Activated T-helper 2 cell treated with anti-CD3 and anti-CD28 coated beads, Interferon-gamma antibody, Interleukin-2, Interleukin-4, amounts not matched to agents 10 μg/mL and 5 μg/mL and 100 μg/mL, durations not matched to agents 14 hours and 24 hours and 36 hours (primary cell): Measurements from ENCODE around the gene TIMM17A. TPM values are rescaled to one million over a fixed set of nuclear protein-coding genes. Genes with fewer than 3 reads are reported as not detected.
"Not testable (repeated sequence)": the region's sequence is repeated elsewhere in the genome, so short reads cannot be mapped to it uniquely, and the experiment has no call there.

Experiments used
- DNase-seq: peaks from one replicate; pipeline ENCODE4 v3.0.0; 2021; ENCODE audit warnings: low spot score
- H3K27ac Mint-ChIP-seq: one replicate; pipeline ENCODE4 v1.8.0; 2021; ENCODE audit warnings: mixed read lengths
- H3K27me3 Mint-ChIP-seq: one replicate; pipeline ENCODE4 v1.8.0; 2021; ENCODE audit warnings: low read depth, mixed read lengths
- H3K36me3 Mint-ChIP-seq: one replicate; pipeline ENCODE4 v1.8.0; 2021; ENCODE audit warnings: low read depth, mixed read lengths
- H3K4me1 Mint-ChIP-seq: one replicate; pipeline ENCODE4 v1.8.0; 2021; ENCODE audit warnings: low read depth, mixed read lengths
- H3K4me3 Mint-ChIP-seq: one replicate; pipeline ENCODE4 v1.8.0; 2021; ENCODE audit warnings: low read depth, mild to moderate bottlenecking, moderate library complexity, mixed read lengths
- H3K9me3 Mint-ChIP-seq: one replicate; pipeline ENCODE4 v1.8.0; 2021; ENCODE audit warnings: mixed read lengths
- intact Hi-C: fragments of 100-400 bp; cut with micrococcal nuclease; formaldehyde crosslinking; loops from one replicate; pipeline ENCODE4 v1.15.1; 2023
- total RNA-seq: library from RNA; stranded (reverse); gene quantifications from 2 replicates; pipeline ENCODE4 v1.2.3, GENCODE V29; 2022

TIMM17A gene
- total RNA-seq, 1 donor from 2014 or later, result 92.6 TPM

DNA sequence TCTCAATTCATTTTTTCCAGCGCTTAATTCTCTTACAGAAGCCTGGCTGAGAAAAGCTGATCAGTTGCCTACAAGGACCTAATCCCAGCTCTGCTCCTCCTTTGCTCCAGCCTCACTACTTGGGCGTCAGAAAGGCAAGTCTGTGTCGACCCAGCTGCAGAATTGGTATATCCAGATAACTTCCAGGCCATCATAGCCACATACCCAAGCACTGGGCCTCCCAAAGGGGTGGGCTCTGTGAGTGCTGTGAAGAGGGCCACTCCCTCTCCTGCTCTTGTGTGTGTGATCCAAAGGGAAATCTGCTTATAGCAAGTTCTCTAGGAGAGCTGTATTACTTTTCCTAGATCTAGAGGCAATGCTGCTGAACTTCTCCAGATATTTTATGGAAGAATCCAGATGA lies 27.0 kb upstream of the TIMM17A start:
- intact Hi-C loops, result no loop called here
- peaks cover 8% of the 10 kb centered on the region for H3K27me3 Mint-ChIP-seq
- H3K9me3 Mint-ChIP-seq, result no peaks in the 10 kb centered on the region
- H3K4me1 Mint-ChIP-seq, result no peaks in the 10 kb centered on the region
- DNase-seq, result no peak
- H3K4me3 Mint-ChIP-seq, result no peak overlapping the region
- no peak overlapping the region for H3K27ac Mint-ChIP-seq
- H3K36me3 Mint-ChIP-seq, result no peaks in the 10 kb centered on the region

DNA sequence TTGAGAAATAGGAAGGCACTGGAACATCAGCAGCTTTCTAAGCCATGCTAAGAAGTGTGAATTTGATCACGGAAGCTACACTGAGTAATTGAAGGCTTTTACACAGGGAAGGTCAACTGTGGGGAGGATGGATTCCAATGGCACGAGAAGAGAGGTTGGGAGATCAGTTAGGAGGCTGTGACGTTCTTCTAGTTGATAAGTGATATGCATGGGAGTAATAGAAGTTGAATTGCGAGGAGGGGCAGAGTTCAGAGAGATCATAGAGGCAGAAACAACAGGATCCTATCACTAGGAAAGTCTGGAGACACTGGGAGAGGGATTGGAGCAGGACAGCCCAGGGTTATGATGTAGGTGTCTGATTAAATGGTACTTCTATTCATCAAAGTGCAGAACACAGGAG lies 25.2 kb upstream of the TIMM17A start:
- Mint-ChIP-seq H3K36me3 (no peaks in the 10 kb centered on the region), H3K9me3 (no peaks in the 10 kb centered on the region), H3K4me1 (no peaks in the 10 kb centered on the region), H3K27me3 (peaks cover 14% of the 10 kb centered on the region), H3K27ac (no peak overlapping the region), H3K4me3 (no peak overlapping the region)
- intact Hi-C loops, result no loop called here
- no peak for DNase-seq

DNA sequence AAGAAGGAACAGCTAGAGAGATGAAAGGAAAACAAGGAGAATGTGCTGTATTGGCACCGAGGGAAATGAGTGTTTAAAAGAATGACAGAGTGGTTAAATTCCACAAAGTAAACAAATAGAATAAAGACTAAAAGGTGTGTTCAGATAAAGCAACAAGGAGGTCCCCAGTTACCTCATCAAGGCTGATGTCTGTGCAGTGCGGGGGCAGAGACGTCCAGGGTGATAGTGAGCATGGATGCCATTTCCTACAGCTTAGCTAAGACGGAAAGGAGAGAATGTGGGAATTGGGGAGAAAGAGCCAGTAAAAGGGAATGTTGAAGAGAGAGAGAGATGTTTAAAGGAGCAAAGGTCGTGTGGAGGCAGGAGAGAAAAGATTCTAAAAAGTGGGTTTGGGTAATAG lies 24.5 kb upstream of the TIMM17A start:
- Mint-ChIP-seq H3K27ac (no peak overlapping the region), H3K36me3 (no peaks in the 10 kb centered on the region), H3K9me3 (no peaks in the 10 kb centered on the region), H3K27me3 (peaks cover 12% of the 10 kb centered on the region), H3K4me3 (no peak overlapping the region), H3K4me1 (no peaks in the 10 kb centered on the region)
- intact Hi-C loops, result no loop called here
- no peak for DNase-seq

DNA sequence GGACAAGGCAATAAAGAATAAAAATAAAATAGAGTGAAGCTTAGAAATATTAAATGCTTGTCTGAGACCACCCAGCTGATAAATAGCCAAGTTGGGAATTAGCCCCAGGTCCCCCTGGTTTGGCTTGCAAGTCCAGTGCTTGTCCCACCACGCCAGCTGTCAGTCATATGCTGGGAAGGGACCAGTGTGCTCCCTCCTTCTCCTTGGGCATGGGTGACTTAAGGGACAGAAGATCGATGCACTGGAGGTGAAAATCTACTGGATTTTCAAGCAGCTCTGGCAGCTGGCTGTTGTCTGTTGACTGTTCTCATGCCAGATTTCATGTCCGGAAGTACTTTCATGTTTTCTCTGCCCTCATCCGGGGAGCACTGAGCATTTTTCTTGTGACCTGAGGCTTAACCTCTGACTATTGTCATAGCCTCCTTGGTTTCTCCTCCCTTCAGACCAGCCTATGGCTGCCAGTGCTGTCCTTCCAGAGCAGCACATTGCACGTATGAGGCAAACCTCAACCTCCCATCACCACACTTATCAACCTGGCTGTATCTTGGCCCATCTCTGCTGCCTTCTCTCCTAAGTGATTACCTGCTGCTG lies 21.4 kb upstream of the TIMM17A start:
- H3K4me1 Mint-ChIP-seq, result no peaks in the 10 kb centered on the region
- no peaks in the 10 kb centered on the region for H3K36me3 Mint-ChIP-seq
- intact Hi-C loops, result no loop called here
- DNase-seq, result no peak
- H3K9me3 Mint-ChIP-seq, result no peaks in the 10 kb centered on the region
- H3K27me3 Mint-ChIP-seq, result peaks cover 20% of the 10 kb centered on the region
- no peak overlapping the region for H3K27ac Mint-ChIP-seq
- no peak overlapping the region for H3K4me3 Mint-ChIP-seq

DNA sequence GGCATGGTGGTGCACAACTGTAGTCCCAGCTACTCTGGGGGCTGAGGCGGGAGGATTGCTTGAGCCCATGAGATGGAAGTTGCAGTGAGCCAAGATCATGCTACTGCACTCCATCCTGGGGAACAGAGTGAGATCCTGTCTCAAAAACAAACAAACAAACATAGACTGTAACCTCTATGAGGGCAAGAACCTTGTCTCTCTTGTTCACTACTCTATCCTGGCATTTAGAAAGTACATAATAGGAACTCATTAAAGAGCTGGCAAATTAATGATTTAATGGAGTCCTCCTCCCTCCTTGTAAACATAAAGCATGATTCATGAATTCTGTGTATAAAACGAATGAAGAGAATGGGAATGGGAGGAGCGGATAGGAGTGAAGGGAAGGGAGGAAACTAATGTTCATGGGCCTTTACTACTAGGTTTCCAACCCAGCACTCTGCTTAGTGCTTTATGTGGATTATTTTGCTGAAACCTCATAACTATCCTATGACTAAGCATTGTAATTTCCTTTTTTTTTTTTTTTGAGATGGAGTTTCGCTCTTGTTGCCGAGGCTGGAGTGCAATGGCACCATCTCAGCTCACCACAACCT lies 17.6 kb upstream of the TIMM17A start:
- H3K27ac Mint-ChIP-seq, result no peak overlapping the region
- DNase-seq, result no peak
- peaks cover 19% of the 10 kb centered on the region for H3K27me3 Mint-ChIP-seq
- H3K36me3 Mint-ChIP-seq, result no peaks in the 10 kb centered on the region
- no peaks in the 10 kb centered on the region for H3K9me3 Mint-ChIP-seq
- intact Hi-C loops, result no loop called here
- no peaks in the 10 kb centered on the region for H3K4me1 Mint-ChIP-seq
- no peak overlapping the region for H3K4me3 Mint-ChIP-seq

DNA sequence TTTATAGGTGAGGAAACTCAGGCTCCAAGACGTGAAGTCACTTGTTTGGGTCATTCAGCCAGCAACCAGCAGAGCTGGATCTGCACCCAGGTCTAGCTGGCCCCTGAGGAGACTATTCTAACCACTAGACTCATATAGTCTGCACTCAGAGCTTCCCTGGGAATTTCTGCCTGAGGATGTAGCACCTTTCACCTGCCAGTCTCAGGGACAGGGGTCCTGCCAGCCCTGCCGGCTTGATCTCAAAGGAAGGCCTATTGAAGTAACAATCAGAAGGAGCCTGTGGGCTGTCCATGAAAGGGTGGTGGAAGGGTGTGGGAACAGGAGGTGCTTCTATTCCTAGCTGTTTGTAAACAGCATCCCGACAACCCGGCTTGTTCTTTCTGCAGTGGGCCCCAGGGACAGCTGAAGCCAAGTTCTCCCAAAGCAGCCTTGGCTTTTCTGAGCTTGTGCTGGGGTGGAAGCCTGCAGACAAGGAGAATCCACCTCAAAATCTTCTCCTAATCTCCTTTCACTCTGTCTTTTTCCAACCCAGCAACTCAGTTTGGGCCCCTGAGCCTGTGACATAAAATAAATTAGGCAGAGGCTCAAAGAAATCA lies 16.8 kb upstream of the TIMM17A start:
- Mint-ChIP-seq H3K4me1 (no peaks in the 10 kb centered on the region), H3K27ac (no peak overlapping the region), H3K9me3 (no peaks in the 10 kb centered on the region), H3K27me3 (peaks cover 17% of the 10 kb centered on the region), H3K36me3 (no peaks in the 10 kb centered on the region), H3K4me3 (no peak overlapping the region)
- intact Hi-C loops, result no loop called here
- DNase-seq, result no peak

DNA sequence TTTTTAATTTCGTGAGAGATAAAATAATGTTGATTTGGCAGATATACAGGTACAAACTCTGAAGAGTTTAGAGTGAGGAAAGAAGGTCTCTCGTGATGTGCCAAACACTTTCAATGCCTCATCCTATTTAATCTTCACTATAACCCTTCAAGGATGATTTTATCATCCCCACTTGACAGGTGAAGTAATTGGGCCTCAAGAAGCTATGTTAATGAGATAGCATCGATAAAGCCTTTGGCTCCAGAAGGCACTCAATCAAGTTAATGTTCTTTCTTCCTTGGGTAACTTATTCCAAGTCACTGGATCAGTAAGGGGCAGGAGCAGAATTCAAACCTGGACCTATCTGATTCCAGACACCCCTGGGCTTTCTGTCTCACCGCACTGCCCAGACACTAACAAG lies 16.2 kb upstream of the TIMM17A start:
- Mint-ChIP-seq H3K36me3 (no peaks in the 10 kb centered on the region), H3K4me3 (no peak overlapping the region), H3K9me3 (no peaks in the 10 kb centered on the region), H3K4me1 (no peaks in the 10 kb centered on the region), H3K27me3 (peaks cover 23% of the 10 kb centered on the region), H3K27ac (no peak overlapping the region)
- no peak for DNase-seq
- intact Hi-C loops, result no loop called here

DNA sequence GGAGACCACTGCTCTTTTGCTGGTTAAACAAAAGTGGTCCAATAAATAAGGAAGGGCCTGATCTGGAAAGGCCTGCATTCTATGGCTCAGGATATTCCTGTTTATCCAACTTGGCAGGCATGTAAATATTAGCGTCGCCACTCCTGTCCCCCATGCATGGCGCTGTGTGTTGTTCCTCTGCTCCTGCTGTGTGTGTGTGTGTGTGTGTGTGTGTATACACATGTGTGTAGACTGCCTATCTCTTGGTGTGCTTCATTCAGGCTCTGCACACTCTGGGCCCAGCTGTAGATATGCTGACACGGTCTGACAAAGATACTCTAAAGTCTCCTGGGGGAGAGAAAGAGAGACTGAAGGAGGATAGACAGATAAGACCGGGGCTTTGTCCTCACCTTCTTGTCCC lies 15.7 kb upstream of the TIMM17A start:
- intact Hi-C loops, result no loop called here
- DNase-seq, result no peak
- no peak overlapping the region for H3K4me3 Mint-ChIP-seq
- H3K4me1 Mint-ChIP-seq, result no peaks in the 10 kb centered on the region
- H3K27ac Mint-ChIP-seq, result no peak overlapping the region
- H3K27me3 Mint-ChIP-seq, result peaks cover 21% of the 10 kb centered on the region
- H3K36me3 Mint-ChIP-seq, result no peaks in the 10 kb centered on the region
- no peaks in the 10 kb centered on the region for H3K9me3 Mint-ChIP-seq

DNA sequence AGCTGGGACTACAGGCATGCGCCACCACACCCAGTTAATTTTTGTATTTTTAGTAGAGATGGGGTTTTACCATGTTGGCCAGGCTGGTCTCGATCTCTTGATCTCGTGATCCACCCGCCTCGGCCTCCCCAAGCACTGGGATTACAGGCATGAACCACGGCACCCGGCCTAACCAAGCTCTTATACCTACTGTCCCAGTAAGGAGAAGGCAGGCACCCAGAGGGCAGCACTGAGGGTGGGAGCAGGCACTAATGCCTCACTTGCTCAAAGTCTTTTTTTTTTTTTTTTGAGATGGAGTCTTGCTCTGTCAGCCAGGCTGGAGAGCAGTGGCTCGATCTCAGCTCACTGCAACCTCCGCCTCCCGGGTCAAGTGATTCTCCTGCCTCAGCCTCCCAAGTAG lies 15.0 kb upstream of the TIMM17A start:
- H3K27ac Mint-ChIP-seq, DNase-seq, H3K4me1 Mint-ChIP-seq, H3K36me3 Mint-ChIP-seq, H3K4me3 Mint-ChIP-seq, H3K9me3 Mint-ChIP-seq: not testable (repeated sequence)
- H3K27me3 Mint-ChIP-seq, result peaks cover 24% of the 10 kb centered on the region
- intact Hi-C loops, result loop anchor here (5.0 kb wide), 1 partner anchor 43 kb away; no protein-coding TSS in a partner anchor

DNA sequence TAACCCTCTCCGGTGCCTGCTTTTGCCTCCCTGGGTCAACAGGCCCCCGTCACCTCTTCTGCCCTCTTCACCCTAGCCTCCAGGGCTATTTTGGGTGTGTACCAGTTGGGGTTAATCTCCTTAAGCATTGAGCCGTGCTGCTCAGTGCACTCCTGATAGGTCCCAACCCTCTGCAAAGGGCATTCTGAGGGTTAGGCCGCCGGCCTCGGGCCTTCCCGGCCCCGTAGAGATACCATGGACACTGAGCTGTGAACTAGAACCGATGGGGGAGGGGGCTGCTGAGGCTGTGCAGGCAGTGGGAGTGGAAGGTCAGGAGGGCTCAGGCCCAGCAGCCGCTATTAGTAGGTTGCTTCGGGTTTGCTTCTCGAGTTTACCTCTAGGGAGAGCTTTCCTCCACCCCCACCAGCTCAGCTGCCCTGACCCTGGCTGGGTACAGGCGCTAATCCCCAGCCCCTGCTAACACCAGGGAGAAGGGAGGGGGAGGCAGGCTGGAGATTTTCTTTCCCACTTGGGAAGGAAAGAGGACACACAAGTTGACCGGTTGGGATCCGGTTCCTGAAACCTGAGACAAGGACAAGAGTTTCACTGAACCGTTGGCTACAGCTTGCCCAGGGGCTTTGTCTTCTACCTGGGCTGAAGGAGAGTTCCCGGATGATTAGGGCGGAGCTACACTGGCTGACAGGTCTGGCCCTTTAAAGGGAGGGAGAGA lies 13.7 kb upstream of the TIMM17A start:
- Mint-ChIP-seq H3K4me3 (no peak overlapping the region), H3K36me3 (no peaks in the 10 kb centered on the region), H3K4me1 (peaks cover 4% of the 10 kb centered on the region), H3K27me3 (peaks cover 32% of the 10 kb centered on the region), H3K27ac (no peak overlapping the region), H3K9me3 (no peaks in the 10 kb centered on the region)
- intact Hi-C loops, result loop anchor here (5.0 kb wide), 1 partner anchor 44 kb away; no protein-coding TSS in a partner anchor
- DNase-seq, result no peak

DNA sequence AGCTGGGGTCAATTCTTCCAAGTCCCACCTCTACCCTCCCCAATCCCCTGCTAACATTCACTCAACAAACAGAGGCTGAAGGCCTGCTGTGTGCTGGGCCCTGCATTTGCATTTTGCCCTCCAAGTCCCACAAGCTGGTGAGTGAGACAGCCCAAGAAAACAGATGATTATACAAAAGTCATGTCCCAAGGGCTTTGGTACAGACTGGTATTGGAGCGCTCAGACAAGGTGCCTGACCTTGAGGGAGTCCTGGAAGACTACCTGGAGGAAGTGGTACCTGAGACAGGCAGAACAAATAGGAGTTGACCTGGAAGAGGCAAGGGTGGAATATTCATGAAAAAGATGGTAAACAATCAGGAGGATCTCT lies 13.2 kb upstream of the TIMM17A start:
- no peak overlapping the region for H3K4me3 Mint-ChIP-seq
- no peaks in the 10 kb centered on the region for H3K36me3 Mint-ChIP-seq
- peaks cover 4% of the 10 kb centered on the region for H3K4me1 Mint-ChIP-seq
- intact Hi-C loops, result loop anchor here (5.0 kb wide), 1 partner anchor 45 kb away; no protein-coding TSS in a partner anchor
- peaks cover 37% of the 10 kb centered on the region for H3K27me3 Mint-ChIP-seq
- H3K27ac Mint-ChIP-seq, result no peak overlapping the region
- H3K9me3 Mint-ChIP-seq, result no peaks in the 10 kb centered on the region
- no peak for DNase-seq

DNA sequence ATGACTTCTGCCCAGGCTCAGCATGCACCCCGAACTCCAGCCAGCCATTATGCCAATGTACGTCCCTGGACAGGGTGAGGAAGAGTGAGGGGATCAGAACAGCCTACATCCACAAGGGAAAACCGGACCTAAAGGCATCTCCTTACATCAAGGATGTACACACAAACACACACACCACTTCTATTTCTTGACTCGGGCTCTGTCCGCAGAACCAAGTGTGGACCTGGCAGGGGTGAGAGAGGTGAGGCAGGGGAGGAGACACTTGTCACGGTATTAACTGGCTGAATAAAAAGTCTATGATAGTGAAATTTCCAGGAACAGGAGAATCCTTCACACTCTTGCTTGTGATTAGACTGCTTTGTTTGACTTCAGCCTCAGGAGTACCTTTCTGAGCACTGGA lies 11.3 kb upstream of the TIMM17A start:
- no peak for DNase-seq
- no peaks in the 10 kb centered on the region for H3K36me3 Mint-ChIP-seq
- intact Hi-C loops, result loop anchor here (5.0 kb wide), 1 partner anchor 47 kb away; no protein-coding TSS in a partner anchor
- peaks cover 4% of the 10 kb centered on the region for H3K4me1 Mint-ChIP-seq
- no peak overlapping the region for H3K27ac Mint-ChIP-seq
- H3K9me3 Mint-ChIP-seq, result no peaks in the 10 kb centered on the region
- H3K4me3 Mint-ChIP-seq, result no peak overlapping the region
- peaks cover 49% of the 10 kb centered on the region for H3K27me3 Mint-ChIP-seq

DNA sequence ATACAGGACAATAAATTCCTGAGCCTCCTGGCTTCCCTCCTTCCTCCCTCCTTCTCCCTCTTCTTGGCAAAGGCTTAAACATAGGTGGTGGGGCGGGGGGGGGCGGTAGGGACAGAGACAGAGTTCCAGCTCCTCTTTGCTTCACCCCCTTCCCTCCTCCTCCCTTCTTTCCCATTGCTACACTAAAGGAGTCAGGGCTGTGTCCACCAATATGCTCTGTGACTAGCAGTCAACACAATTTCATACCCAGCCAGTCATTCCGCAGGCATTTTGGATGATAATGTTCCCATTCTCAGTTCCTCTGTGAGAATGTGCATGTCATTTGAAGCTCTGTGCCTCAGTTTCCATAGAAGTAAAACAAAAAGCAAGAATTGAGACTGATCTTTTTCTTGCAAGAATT lies 10.7 kb upstream of the TIMM17A start:
- intact Hi-C loops, result loop anchor here (5.0 kb wide), 1 partner anchor 47 kb away; no protein-coding TSS in a partner anchor
- H3K27me3 Mint-ChIP-seq, result peaks cover 50% of the 10 kb centered on the region

More for the DNA sequence above, 10.7 kb upstream of the TIMM17A start:
- no peaks in the 10 kb centered on the region for H3K36me3 Mint-ChIP-seq
- H3K9me3 Mint-ChIP-seq, result no peaks in the 10 kb centered on the region
- H3K27ac Mint-ChIP-seq, result no peak overlapping the region
- no peak for DNase-seq
- H3K4me3 Mint-ChIP-seq, result no peak overlapping the region
- peaks cover 4% of the 10 kb centered on the region for H3K4me1 Mint-ChIP-seq
